GM18511 (cell line): Measurements from ENCODE around the gene AMY2B.
"Not testable (repeated sequence)": the region's sequence is repeated elsewhere in the genome, so short reads cannot be mapped to it uniquely, and the experiment has no call there.

Experiments used
- ATAC-seq: cut with Tn5 transposase; IDR thresholded peaks from one replicate; pipeline ENCODE4 v1.9.1; 2021; ENCODE audit warnings: mild to moderate bottlenecking, moderate library complexity; ENCODE audit not compliant: unreplicated experiment

The AMY2B gene

DNA sequence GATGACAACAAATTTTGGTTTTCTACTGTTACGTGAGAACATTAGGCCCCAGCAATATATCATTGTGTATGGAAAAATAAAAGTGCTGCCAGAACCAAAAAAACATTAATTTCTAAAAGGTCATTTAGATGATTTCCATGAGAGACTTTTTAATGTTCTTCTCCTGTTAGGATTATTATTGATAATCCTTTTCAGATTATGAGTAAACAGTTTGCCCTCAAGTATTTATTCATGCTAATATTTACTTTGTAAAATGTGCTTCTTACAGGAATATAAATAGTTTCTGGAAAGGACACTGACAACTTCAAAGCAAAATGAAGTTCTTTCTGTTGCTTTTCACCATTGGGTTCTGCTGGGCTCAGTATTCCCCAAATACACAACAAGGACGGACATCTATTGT is at the start of gene AMY2B:
TSS of gene AMY2B (plus strand) at position 301 of the 400 bp plus-strand sequence. CDS start at position 315, 14 bp downstream.
- not testable (repeated sequence) for ATAC-seq

DNA sequence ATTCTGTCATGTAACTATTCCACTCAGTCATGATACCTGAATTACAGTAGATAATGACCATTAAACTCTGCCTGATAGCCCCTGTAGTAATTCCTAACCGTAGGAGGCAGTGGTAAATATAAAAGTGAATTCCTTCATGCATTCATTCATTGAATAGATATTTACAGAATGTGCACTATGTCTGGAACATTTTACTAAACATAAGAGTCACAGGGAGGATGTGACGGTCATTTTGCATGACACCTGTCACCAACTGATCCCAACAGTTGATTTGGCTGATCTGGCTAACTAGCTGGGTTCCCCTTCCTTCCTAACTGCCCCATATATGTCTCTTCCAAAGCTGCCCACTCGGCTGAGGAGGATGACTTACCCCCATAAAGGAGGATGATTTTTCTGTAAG is 48.0 kb upstream of the AMY2B start:
- no peak for ATAC-seq

- peak; percentile 49 for ATAC-seq
These were observed 46.2 kb upstream of the AMY2B start for GRCh38 chr1:103525114-103525606.

DNA sequence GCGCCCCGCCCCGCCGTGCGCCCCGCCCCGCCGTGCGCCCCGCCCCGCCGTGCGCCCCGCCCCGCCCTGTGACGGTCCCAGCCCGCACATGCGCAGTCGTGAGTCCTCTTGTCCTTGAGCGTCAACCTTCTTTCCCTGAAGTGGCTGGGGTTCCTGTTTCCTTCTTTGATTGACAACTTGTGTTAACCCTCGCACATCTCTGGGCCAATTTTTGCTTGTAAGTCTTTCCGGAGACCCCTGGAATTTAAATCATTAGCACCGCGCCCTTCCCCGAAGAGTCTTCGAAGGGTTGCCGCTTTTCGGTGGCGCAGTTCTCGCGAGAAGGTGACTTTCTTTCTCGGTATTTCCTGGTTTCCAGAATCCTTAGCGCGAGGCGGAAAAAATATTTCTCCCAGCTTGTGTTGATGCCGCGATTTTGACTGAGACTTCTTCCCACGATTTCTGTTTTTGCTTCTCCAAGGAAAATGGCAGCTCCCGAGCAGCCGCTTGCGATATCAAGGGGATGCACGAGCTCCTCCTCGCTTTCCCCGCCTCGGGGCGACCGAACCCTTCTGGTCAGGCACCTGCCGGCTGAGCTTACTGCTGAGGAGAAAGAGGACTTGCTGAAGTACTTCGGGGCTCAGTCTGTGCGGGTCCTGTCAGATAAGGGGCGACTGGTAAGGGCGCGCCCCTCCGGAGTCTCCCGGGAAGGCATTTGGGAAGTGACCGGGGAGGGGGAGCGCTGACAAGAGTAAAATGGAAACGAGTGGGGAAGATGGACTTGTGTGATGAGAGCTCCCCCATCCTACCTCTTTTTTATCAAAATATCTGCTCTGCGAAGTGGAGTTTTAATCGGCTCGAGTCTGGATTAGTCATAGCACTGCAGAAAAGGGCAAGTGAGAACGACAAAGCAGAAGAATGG is 45.5 kb upstream of the AMY2B start, which contains the start of gene RNPC3:
TSS of gene RNPC3 (plus strand) at position 93 of the 901 bp plus-strand sequence. CDS start at position 465, 372 bp downstream.
- peak; percentile 82 for ATAC-seq

- no peak for ATAC-seq
These were observed 44.1 kb upstream of the AMY2B start for GRCh38 chr1:103527331-103527730.

DNA sequence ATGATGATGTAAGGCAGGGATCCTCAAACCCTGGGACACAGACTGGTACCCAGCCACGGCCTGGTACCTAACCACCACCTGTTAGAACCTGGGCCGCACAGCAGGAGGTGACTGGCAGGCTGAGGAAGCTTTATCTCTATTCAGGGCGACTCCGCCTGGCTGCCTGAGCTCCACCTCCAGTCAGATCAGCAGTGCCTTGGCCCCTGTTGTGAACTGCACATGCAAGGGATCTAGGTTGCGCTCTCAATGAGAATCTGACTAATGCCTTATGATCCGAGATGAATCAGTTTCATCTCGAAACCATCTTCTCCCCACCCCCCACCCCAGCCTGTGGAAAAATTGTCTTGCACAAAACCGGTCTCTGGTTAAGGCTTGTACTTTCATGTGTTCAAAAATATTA is 41.6 kb upstream of the AMY2B start:
- ATAC-seq: no peak

DNA sequence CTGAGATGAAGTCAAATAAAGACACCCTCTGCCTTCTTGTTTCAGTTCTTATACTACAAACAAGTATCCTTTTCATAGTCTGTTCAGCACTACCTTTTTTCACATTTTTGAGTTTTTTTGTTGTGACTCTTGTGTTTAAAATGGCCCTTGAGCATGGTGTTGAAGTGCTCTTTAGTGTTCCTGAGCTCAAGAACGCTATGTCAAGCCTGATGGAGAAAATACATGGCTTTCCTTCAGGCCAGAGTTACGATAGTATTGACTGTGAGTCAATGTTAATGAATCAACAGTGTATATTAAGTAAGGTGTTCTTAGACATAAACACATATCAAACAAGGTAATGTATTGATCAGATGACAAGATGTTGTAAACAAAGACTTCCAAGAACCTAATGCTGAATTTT is 33.2 kb upstream of the AMY2B start:
- ATAC-seq: no peak

- no peak for ATAC-seq
These were observed 30.0 kb upstream of the AMY2B start for GRCh38 chr1:103541431-103541830.

- no peak for ATAC-seq
These were observed 24.9 kb upstream of the AMY2B start for GRCh38 chr1:103546496-103546895.

DNA sequence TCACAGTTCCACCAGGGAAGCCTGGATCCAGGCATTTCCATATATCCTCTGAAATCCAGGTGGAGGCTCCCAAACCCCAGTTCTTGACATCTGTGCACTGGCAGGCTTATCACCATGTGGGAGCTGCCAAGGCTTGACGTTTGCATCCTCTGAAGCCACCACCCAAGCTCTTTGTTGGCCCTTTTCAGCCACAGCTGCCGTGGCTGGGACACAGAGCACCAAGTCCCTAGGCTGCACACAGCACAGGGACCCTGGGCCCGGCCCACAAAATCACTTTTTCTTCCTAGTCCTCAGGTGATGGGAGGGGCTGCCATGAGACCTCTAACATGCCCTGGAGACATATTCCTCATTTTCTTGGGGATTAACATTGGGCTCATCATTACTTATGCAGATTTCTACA is 23.5 kb upstream of the AMY2B start:
- ATAC-seq: no peak

GRCh38 chr1:103560427-103560826 is 11.0 kb upstream of the AMY2B start:
- no peak for ATAC-seq

DNA sequence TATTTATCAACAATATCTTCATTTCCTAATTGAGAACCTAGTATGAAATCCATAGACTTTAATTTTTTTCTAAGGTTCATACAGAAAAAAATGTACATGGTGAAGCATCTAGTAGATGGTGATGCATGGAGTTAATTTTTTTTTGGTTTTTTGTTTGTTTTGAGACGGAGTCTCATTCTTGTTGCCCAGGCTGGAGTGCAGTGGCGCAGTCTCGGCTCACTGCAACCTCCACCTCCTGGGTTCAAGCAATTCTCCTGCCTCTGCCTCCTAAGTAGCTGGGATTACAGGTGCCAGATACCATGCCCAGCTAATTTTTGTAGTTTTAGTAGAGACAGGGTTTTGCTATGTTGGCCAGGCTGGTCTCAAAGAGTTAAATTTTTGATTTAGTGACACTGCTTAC is 10.3 kb upstream of the AMY2B start:
- ATAC-seq: not testable (repeated sequence)

DNA sequence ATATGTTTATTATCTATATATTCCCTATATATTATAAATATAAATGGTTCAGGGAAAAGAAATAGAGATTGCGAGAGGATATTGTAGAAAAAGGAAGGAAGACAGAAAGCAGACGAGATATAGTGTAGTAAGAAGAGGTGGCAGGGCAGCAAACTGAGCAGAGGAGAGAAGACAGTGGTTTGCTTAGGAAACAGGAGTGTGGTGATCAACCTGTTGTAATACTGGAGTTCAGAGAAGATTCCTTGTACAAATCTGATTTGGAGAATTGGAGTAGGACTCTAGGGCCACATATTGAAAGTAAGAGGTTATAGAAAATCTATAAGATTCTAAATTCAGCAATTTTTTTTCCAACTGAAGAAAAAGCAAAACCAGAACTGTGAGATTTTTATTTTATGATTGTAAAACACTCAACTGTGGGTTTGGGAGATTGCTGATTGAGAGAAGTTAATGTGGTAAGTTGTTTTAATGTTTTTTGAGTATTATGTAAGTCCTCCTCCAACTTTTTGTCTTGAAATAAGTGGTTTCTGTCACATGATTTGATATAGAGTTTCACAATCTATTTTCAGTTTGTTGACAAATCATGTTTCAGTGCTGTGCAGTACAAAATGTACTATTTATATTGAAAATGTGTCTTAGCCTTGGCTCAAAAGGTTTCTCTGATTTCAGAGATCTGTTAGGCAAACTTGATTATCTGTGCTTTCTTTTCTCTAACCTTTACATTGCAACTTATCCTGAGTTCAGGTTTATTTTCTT is 9.6 kb upstream of the AMY2B start:
- peak; percentile 91 for ATAC-seq

DNA sequence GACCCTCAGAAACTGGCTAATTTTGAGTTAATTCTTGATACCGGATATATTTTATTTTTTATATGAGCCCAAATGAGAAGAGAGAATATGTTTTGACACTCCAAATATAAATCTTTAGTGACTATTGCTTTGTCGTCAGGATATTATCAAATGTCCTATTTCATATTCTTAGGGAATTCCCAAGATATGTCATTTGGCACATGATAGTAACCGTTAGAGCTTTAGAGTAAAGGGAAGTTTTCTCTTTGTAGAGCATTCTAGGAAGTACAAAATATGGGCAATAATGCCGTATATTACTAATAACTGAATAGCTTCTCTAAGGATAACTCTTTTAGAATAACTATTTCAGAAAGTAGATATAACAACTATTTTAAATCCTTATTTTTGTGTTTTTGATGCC is 8.3 kb upstream of the AMY2B start:
- no peak for ATAC-seq

GRCh38 chr1:103569493-103569892 is 1.9 kb upstream of the AMY2B start:
- ATAC-seq: no peak

- ATAC-seq: peak; percentile 64
These were observed 4.7 kb downstream of the AMY2B start for GRCh38 chr1:103576065-103576464.

GRCh38 chr1:103576784-103577183 is 5.4 kb downstream of the AMY2B start:
- ATAC-seq: not testable (repeated sequence)

DNA sequence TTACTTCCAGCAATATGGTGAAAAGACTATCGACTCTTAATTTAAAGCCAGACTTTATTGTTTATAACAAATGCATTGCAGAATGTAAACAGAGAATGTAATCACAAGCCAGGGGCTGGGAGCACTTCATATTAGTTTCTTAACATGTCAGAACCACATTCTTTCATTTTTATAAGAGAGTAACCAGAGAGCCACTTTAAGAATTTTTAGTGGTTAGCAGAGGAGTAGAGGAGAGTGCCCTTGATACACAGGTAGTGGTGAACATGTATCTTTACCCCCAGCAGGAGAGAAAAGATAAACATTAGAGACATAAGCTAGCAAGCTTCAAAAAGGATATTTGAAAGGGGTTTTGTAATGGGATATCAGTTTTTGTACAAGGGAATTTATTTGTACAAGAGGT is 11.1 kb downstream of the AMY2B start:
- ATAC-seq: no peak

DNA sequence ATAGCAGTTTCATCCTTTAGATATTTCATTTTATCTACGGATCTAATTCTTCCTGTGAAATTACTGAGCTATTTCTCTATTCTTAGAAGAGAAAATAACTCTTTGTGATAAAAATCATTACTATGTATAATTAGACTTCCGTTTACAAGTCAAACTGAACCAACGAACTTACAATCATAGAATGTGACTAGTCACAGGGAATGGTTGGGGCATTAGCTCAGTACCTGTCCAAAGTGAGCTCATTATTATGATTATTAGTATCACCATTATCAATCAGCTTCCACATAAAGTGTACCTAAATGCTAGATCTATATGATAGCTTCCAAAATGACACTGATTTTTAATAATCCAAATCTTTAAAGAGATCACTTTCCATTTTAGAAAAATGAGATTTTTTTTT is 12.5 kb downstream of the AMY2B start:
- no peak for ATAC-seq

GRCh38 chr1:103584537-103584936 is 13.1 kb downstream of the AMY2B start:
- ATAC-seq: no peak

DNA sequence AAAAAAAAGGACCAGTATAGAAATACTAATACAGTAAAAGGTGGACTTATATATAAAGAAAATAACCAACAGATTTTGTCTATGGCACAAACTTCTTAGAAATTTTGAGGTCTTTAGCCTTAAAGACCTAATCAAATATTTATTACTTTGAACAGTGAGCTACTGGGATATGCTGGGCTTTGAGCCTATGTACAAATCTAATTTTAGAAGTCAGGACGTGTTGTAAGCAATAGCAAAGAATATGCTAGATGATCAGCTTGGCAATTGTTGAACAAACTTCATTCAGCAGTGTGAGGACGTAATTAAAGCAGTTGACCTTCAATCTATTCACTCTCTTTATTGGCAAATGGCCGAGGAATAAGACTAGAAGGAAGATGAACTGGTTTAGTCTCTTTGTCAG is 31.4 kb downstream of the AMY2B start:
- not testable (repeated sequence) for ATAC-seq

DNA sequence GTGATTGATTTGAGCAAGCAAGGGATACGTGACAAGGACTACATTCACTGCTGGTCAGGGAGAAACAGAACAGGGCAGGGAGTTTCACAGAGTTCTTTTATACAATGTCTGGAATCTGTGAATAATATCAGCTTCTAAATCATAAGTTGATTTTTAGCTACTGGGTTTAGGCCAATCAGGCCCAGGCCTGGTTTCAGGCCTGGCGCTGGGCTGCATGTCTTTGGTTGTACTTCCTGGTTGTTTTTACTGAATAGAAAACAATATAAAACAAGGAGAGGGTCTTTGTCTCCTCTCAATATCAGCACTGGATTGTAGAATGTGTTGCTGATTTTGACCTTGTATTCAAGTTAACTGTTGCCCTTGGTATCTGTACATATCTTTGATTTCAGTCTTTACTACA is 45.0 kb downstream of the AMY2B start:
- no peak for ATAC-seq
